T-helper 22 cell (primary cell): ENCODE measurements around the gene SCN7A.
"Not testable (repeated sequence)": the region's sequence is repeated elsewhere in the genome, so short reads cannot be mapped to it uniquely, and the experiment has no call there.

Experiments
- DNase-seq: peaks from one replicate; pipeline ENCODE4 v3.0.0-alpha.2; 2020; ENCODE audit warnings: low read depth

The SCN7A gene

DNA sequence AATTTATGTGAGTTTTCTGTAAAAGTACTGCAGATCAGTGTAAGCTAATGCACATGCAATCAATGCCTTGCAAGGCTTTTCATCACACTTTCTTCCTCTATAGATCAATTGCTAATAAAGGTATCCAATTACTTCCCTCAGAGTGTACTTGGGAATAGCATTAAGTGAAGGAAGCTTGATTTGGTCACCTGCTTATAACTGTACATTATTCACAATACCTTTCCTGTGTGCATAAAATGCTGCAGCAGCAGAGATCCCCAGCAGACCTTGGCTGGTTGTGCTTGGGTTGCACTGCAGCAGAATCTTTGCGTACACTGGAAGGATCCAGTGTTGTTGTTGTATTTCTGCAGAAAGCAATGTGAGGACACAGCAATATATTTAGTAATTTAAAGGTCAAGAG lies 99.8 kb downstream of the SCN7A start:
- no peak for DNase-seq

DNA sequence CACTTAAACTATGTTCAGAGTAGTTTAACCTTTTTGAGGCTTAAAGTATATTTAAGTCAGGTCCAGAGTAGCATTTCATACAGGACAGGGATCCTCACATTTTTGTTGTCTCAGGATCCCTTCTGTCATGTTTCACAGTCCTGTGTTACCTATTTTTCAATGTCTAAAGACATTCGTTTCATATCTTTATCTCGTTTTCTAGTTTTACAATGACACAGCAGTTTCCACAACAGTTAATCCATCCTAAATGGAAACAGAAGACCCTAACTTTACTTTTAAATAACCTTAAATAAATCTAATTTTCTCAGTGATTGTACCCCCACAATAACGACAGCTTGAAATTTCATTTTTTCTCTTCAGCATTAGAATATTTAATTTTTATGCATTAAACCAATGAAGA lies 101.0 kb downstream of the SCN7A start:
- no peak for DNase-seq

GRCh38 chr2:166388481-166389070 lies 105.5 kb downstream of the SCN7A start:
- no peak for DNase-seq

DNA sequence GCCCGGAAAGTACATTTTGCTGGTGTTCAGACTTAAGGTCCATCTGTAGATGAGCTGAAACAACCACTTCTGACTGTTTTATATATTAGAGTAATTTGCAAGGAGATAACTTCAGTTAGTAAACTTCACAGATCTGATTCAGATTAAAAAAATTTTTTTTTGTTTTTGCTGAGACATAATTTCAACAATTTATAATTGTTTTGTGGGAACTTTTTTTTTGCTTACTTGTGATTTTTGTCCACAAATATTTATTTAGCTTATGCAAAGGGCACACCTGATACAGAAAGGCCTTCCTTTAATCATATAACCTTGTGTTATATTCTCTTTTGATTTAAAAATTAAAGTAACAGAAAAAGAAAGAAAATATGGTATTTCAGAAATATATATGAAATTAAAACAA lies 108.7 kb downstream of the SCN7A start:
- DNase-seq = no peak

DNA sequence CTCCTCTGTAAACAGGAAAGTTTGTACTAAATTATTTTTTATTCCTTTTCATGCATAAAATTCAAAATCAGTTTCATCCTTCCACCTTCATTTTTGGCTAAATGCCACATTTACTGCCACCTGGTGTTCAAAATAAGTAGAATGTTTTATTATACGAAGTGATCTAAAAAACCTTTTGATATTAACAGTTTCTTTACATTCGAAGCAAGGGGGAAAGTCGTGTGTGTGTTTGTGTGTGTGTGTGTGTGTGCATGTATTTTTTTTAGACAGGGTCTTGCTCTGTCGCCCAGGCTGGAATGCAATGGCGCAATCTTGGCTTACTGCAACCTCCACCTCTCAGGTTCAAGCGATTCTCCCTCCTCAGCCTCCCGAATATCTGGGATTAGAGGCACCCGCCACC lies 109.3 kb downstream of the SCN7A start:
- no peak for DNase-seq

- DNase-seq = no peak
These were observed 111.6 kb downstream of the SCN7A start for GRCh38 chr2:166382448-166382847.

DNA sequence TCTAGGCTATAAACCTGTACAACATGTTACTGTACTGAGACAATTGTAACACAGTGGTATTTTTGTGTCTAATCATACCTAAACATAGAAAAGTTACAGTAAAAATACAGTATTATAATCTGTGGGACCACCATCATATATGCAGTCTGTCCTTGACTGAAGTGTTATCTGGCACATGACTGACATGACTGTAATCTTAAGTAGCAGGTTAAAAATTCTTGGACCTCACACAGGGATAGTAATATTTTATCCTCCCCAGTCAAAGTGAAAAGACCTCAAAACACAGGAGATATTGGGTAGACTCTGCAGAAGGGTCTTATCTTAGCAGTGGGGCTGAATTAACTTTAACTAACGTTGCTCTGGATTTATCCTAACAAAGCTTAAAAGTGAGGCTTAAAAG lies 113.4 kb downstream of the SCN7A start:
- no peak for DNase-seq

GRCh38 chr2:166376873-166377272 lies 117.2 kb downstream of the SCN7A start:
- DNase-seq = no peak

DNA sequence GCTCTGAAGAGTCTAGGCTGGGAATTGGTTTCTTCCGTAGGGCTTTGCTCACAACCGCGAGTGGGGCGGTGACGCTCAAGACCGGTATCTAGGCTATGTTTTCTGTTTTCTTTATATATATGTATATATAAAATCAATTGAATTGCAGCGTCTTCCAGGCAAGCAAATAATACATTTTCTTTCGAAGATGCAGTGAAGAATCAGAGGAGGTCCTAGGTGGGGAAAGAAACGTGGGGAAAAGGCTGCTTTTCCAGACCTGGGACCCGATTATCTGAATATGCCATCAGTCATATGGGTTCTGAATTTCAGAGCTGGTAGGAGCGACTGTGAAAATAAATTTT lies 117.6 kb downstream of the SCN7A start:
- no peak for DNase-seq

GRCh38 chr2:166375736-166376487 lies 118.1 kb downstream of the SCN7A start, which contains the start of gene SCN9A:
TSS of gene SCN9A (minus strand) at chr2:166375944. CDS start at chr2:166311756, 64,188 bp downstream.
- no peak for DNase-seq

- DNase-seq = no peak
These were observed 118.8 kb downstream of the SCN7A start for GRCh38 chr2:166375195-166375735.

- DNase-seq = no peak
These were observed 120.1 kb downstream of the SCN7A start for GRCh38 chr2:166373951-166374350.

- DNase-seq = no peak
These were observed 120.5 kb downstream of the SCN7A start for GRCh38 chr2:166373539-166373938.

DNA sequence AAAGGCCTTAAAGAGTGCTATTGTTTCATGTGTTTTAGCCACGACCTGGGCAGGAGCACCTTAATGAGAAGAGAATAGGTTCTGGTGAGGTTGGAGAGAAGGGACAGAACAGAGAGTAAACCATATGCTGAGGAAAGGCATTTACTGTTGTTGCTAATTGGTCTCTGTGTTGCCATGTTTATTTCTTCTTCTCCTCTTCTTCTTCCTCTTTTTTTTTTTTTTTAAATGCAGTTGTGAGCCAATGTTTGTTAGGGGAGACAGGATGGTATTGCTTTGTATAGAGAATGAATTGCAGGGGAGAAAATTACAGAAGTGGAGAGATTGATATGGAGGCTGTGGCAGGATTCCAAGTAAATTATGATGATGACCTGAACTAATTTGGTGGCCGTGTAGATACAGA lies 120.9 kb downstream of the SCN7A start:
- DNase-seq = no peak

- DNase-seq = no peak
These were observed 122.0 kb downstream of the SCN7A start for GRCh38 chr2:166372046-166372445.

DNA sequence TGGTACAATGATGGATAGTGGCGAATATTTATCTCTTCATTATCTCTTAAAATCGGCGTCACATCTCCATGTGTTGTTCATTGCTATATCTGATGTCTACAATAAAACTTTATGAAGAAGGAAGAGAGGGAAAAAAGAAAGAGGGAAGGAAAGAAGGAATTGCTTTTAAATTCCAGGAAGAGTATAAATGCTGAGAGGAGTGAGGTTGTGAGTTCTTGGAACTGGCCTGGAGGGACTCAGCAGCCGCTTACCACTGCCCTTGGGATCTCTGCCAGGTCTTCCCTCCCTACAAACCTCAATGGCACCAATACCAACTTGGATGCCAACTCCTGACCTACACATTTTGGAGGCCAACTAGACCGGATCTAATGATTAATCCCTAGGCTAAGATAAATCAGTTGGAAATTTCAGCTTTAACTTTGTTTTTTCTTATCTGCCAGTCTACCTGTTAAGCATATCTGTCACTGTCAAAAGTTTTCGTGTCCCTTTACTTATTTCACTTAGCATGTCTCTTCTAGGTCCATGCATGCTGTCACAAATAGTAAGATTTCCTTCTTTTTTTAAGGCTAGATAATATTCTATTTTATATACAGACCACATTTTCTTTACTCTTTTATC lies 128.1 kb downstream of the SCN7A start:
- no peak for DNase-seq

DNA sequence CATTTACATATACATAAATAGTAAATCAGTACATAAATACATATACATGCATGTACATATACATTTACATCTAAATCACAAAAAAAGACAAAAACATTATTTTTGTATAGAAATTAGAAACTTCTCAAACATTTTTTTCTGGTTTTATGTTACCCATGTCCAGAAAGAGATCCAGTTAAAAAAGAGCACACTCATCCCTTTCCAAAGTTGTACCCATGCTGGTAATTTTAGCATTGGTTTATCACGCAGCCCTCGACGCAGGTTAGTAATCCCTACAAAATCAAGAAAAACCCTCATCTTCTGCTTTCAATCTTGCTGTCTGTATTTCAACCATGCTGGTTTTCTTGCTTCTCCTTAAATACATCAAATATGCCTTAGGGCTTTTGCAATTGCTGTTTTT lies 128.8 kb downstream of the SCN7A start:
- no peak for DNase-seq

DNA sequence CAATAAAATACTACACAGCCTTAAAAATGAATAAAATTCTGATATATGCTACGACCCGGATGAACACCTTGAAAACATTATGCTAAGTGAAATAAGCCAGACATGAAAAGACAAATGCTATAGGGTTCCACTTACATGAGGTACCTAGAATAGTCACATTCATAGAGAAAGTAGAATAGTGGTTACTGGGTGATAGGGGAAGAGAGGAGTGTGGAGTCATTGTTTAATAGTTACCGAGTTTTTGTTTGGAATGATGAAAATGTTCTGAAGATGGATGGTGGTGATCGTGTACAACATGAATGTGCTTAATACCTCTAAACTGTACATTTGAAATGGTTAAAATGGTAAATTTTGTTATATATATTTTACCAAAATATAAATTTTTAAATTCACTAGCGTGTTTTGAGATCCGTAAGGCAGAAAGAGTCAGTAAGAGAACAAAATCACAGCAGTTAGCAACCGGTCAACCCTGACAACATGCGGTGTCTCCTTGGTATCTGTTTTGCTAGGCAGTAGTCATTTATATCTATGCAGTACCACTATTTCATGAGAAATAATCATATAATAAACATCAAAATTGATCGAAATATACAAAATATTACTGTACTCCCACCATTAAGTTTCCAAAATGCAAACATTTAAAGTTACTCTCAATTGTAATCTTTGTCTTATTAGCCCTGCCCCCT lies 129.4 kb downstream of the SCN7A start:
- no peak for DNase-seq

- DNase-seq = no peak
These were observed 132.5 kb downstream of the SCN7A start for GRCh38 chr2:166361351-166362153.

DNA sequence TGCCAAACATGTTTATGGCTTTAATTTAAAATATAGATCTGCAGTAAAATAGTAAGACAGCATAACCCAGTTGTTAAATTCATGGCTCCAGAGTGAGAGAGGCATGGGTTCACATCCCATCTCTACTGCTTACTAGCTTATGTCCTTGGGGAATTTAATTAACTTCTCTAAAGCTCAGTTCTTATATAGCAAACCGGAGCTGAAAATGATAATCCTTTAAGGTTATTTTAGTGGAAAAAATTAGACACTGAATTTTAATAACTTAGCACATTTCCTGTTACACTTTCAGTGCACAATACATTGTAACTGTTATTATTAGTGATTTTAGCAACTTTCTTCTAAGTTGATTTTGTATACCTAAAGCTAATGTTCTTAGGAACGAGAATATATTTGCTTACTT lies 133.1 kb downstream of the SCN7A start:
- DNase-seq = no peak

DNA sequence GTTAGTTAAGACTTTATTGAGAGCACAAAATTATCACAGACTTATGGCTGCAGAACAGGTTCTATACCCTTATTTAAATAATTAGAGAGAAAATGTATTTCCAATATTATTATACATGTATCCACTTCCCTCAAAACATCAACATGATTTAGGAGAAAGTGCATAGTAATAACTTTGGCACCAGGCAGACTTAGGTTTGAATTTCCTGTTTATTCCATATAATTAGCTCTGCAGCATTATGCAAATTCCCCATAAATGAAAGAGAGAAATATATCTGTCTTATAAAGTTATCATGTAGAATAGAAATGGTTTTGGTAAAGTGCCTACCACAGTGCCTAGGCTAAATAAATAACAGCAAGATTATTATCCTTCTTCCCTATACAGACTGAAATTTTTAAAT lies 133.6 kb downstream of the SCN7A start:
- no peak for DNase-seq

- not testable (repeated sequence) for DNase-seq
These were observed 136.1 kb downstream of the SCN7A start for GRCh38 chr2:166357950-166358321.
